ENCODE measurements around the gene C16orf89.
"Not testable (repeated sequence)": the region's sequence is repeated elsewhere in the genome, so short reads cannot be mapped to it uniquely, and the experiment has no call there.

Gene C16orf89, protein sequence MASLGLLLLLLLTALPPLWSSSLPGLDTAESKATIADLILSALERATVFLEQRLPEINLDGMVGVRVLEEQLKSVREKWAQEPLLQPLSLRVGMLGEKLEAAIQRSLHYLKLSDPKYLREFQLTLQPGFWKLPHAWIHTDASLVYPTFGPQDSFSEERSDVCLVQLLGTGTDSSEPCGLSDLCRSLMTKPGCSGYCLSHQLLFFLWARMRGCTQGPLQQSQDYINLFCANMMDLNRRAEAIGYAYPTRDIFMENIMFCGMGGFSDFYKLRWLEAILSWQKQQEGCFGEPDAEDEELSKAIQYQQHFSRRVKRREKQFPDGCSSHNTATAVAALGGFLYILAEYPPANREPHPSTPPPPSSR

DNA sequence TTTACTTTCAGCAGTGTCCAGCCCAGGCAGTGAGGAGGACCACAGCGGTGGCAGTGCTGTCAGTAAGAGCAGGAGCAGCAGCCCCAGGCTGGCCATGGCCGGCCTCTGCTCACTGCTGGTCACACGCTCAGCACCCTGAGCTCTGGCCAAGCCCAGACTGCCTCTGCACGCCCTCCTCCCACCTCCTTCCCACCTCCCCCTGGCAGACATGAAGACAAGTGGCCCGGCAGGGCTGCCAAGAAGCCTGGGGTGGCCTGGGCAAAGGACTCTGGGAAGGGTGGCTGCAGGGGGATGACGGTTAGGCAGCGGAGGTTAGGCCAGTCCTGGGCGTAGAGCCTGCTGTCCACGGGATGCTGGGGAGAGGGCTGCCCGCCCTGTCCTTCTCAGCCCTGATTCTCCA lies at the start of gene C16orf89:
Gene C16orf89 (minus strand): TSS at position 144 of the 400 bp plus-strand sequence. CDS start 48 bp downstream, at position 96.
- no peak for DNase-seq (ENCODE audit: low spot score)

DNA sequence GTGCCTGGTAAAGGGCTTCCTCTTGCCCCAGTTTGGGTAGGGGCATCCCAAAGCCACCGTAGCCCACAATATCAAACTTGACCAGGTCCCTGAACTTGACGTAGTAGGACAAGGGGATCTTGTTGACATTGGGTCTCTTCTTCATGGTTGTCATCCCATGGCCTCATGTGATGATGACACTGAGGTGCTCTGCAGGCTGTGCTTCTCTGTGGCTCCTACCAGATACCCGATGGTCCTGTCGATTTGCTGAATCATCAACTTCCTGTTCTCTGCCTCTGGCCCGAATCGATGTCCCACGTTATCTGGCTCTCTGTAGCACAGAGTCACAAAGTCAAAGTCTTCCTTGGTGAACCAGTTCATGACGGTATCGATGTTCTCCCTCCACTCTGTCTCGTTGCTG lies 45.2 kb upstream of the C16orf89 start:
- not testable (repeated sequence) for DNase-seq (ENCODE audit: low spot score)

DNA sequence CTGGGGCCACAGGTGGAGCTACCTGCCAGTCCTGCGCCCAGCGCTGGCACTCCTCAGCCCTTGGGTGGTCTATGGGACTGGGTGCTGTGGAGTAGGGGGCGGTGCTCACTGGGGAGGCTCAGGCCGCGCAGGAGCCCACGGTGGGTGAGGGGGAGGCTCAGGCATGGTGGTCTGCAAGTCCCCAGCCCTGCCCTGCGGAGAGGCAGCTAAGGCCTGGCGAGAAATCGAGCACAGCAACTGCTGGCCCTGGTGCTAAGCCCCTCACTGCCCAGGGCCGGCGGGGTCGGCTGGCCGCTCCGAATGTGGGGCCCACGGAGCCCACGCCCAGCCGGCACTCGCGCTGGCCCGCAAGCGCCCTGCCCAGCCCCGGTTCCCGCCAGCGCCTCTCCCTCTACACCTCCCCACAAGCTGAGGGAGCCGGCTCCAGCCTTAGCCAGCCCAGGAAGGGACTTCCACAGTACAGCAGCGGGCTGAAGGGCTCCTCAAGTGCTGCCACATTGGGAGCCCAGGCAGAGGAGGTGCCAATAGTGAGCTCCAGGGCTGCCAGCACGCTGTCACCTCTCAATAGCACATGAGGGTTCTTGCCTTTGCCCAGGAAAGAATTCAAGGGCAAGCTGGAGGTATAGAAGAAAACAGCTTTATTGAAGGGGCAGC lies 42.9 kb upstream of the C16orf89 start:
- DNase-seq (ENCODE audit: low spot score) = no peak

DNA sequence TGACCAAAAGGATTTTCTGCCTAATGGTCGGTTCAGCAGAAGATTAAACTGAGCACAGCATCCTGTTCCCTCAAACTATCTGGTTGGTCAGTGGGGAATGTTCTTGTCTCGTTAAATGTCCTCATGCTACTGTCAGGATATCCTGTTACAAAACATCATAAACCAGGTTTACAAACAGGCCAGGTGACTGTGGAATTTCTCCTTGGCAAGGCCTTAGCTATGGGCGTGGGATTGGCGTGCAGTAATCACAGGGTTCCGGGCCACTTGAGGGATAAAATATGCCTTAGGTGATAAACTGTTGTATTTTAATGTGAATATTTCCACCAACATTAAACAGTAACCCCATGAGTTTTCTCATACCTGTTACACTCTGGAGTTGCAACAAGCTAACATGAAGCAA lies 39.3 kb upstream of the C16orf89 start:
- DNase-seq (ENCODE audit: low spot score) = not testable (repeated sequence)

DNA sequence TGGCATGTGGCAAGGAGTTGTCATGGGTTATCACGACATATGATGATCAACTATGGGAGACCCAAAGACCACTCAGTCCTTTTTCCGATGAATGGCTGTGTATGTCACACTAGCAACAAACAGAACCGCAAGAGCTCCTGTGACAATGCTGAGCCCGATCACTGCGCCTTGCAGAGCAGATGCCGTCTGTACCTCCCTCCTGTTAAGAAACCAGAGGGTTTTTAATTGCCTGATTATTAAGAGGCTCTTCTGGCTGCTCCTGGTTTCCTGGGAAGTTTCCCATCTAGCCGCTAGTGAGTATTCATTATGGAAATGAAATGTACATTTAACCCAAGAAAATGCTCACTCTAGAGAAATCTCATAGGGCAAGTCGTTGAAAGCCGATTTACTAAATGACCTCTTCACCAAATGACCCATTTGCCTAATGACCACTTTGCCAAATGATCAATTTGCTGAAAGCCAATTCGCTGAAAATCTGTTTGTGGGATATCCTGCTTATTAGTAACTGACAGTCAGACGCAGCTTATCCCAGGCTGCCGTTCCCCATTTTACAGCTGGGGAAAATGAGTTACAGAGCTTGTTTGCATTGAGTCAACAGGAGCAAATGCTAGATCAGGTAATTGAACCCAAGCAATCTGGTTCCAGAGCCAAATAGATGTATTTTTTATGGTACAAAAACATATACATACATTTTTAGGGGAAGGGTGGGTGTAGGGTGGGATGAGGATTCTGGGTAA lies 37.7 kb upstream of the C16orf89 start:
- DNase-seq (ENCODE audit: low spot score) = not testable (repeated sequence)

DNA sequence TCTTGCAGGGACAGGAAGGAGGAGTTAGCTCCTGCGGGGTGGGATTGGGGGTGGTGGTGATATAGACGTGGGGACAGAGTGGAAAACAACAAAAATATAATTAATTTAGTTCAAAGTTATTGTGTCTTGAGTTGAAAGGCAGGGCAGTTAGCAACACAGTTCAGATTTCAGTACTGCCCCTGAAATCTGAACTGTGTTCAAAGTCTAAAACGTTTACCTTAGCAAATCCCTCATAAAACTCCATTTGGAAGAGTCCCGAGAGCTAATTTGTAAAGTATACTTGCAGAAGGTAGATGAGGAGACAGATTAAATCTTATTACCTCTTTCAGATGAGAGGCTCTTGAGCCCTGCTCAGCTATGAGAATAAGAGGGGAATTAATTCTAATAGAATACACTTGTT lies 33.4 kb upstream of the C16orf89 start:
- DNase-seq (ENCODE audit: low spot score) = not testable (repeated sequence)

DNA sequence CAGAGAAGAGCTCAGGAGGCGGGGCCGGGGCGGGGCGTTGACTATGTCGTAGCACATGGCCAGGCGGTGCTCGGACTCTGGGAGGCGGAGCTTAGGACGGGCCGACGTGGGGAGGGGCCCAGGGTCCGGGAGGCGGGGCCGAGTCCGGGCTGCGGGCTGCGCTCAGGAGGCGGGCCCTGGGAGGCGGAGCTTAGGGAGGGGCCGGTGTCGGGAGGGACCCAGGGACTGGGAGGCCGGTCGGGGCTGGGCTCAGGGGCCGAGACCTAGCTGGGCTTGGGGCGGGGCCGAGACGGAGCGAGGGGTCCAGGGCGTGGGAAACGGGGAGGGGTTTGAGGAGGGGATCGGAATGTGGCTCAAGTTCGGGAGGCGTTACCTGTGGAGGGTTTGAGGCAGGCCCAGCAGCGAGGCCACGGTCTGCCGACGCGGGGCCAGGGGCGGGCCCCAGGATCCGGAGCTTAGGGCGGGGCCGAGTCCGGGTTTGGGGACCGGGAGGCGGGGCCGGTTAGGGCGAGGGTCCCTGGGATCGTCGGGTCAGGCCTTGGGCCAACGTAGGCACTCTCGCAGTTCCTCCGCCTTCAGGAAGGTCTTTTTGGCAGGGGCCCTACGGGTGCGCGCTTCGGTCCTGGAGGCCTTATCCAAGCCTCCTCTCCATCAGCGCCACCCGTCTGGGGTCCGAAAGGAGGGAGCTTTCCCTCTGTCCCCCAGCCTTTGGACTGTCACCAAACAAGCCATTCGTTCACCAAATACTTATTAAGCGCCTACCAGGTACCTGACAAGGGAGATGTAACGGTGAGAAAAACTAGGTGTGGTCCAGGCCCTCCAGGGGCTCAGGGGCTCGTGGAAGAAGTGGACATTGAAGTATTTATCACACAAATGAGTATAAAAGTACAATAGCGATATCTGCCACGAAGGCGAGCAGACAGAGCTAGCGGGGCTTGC lies 32.7 kb upstream of the C16orf89 start:
- DNase-seq (ENCODE audit: low spot score) = peak; percentile 1

DNA sequence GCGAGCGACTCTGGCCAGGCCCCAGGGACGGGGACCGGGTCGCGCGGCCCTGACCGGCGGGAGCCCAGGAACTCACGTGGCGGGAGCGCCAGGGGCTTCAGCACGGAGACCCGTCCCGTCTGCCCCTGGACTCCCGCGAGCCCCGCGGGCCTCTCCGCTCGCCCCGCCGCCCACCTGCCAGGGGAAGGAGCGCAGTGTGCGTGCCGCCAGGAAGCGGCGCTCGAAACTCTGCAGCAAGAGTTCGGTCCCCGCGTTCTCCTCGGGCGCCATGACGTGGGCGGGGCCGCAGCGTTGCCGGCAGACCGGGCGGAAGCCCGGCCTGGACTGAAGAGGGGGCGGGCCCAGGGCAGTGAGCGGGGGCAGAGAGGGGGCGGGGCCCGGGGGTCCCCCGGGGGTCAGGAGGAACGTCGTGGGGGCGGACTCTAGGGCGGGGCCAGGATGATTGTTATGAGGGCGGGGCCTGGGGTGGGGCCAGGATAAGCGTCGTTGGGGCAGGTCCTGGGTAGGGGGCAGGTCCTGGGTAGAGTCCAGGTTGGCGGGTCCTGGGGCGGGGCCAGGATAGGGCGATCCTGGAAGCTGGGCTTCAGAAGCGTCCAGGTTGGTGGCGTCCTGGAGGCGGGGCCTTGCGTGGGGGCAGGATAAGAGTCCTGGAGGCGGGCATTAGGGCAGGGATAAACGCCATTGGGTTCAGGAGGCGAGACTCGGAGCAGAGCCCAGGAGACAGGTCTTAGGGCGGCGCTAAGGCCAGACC lies 31.9 kb upstream of the C16orf89 start, which contains the start of gene EEF2KMT:
Gene EEF2KMT (minus strand): TSS at position 326 of the 751 bp plus-strand sequence. CDS start 56 bp downstream, at position 270.
- peak; percentile 98 for DNase-seq (ENCODE audit: low spot score)

DNA sequence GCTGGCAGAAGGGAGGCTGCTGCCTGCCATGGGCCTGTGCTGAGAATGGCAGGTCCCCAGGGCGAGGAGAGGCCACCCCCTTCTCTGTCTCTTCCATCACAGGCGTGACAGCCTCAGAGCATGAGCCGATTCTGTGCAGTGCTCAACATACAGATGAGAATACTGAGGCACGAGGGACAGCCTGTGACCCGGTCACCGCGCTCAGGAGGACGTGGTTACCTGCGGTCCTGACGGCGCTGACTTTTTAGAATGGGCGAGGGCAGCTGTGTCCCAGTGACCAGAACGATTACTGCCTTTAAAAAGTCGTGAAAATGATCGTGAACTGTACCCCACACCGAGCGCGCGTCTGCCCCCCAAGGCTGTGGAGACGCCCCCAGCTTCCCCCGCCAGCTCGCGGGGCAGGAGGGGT lies 31.3 kb upstream of the C16orf89 start:
- DNase-seq (ENCODE audit: low spot score) = peak; percentile 5

DNA sequence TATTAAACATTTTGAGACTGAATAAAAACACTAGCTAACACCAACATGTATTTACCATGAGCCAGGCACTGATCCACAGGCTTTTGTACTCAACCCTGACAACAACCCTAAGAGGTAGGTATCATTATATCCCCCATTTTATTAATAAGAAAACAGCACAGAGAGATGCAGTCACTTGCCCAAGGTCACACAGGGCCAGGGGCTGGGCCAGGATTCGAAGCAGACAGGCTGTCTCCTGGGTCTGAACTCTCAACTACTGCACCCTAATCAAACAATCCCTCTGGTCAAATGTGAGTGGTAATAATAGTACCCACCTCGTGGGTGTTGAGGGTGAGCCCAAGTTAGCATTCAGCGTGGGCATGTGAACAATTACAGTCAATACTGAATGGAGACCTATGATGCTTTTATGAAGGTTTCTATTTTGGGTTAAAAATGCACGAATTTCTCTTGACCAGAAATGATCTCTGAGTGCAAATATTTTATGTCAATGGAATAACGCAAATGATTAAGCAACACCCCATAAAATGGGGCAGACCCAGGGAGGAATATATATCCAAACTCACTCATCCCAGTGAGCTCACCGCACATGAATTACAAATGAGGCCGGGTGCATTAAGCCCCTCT lies 30.8 kb upstream of the C16orf89 start:
- not testable (repeated sequence) for DNase-seq (ENCODE audit: low spot score)

DNA sequence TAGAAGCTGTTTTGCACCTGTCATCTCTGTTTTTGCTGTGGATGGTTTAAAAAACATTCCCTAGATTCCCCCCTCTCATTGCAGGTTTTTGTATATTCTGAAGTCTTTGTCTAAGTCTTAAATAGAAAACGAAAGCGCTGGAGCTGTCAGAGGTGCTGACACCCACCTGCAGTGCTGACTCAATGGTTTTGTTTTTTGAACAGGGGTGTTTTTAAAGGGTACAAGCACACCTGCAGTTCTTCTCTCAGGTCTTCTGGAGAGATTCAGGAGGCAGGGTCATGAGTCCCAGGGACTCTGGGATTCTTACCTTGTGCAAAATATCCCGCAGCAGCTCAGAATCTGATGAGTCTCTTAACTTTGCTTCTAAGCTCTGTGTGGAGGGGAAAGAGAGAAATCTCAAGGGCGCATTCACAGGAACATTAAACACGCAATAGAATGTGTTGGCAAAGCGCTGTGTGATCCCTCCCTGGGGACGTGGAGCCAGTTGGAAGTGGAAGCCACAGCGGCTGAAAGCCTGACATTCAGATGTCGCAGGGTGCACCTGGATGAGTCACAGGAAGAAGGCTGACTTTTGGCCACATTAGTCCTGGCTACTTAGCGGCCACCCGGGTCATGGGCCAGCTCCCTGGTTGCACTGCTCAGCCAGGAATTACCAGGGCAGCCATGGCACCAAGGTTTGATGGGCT lies 29.5 kb upstream of the C16orf89 start:
- DNase-seq (ENCODE audit: low spot score) = not testable (repeated sequence)

DNA sequence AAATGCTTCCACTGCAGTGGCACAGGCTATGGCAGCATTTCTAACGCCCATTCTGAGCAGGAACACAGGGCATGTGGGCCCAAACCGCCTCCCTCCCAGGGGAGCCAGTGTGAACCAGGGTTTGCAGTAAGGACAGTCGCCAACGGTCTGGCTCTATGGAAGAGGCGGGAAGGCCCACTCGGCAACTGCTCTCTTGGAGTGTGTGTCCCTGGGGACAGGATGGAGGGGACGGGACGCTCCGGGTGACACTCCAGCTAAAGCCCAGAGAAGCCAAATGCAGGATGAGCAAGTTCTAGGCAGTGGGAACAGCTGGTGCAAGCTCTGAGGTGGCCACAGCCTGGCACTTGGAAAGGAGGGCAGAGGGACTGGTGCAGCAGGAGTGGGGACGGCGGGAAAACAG lies 28.0 kb upstream of the C16orf89 start:
- DNase-seq (ENCODE audit: low spot score) = not testable (repeated sequence)

DNA sequence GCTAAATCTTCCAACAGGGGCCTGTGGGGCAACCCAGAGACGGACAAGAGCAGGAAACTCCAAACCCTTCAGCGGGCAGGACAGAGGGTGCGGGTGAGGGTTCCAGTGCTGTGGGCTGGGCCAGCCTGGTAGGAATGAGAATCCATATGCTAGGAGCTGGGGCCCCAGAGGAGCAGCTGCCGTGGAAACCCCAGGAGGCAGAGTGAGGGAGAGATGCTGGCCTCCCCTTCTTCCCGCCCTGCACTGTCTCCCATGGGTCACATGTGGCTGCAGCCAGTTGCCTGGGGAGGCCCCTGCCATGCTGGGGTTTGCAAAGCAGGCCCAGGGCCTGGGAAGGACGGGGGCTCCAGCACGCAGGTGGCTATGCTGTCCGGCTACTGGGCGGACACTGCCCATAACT lies 27.3 kb upstream of the C16orf89 start:
- not testable (repeated sequence) for DNase-seq (ENCODE audit: low spot score)

DNA sequence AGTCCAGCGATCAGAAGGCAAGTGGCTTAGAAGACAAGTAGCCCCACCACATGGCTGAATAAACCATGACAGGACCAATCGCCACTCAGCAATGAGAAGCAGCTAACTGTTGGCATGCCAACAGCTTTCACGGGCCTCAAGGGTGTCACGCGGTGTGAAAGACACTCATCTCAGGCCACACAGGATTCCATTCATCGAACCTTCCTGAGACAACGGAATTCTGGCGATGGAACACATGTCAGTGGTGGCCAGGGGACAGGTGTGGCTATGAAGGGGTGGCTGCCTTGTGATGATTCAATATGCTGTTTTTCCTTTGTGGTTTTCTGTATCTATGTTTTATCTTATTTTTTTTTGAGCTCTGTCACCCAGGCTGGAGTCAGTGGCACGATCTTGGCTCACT lies 24.8 kb upstream of the C16orf89 start:
- not testable (repeated sequence) for DNase-seq (ENCODE audit: low spot score)

DNA sequence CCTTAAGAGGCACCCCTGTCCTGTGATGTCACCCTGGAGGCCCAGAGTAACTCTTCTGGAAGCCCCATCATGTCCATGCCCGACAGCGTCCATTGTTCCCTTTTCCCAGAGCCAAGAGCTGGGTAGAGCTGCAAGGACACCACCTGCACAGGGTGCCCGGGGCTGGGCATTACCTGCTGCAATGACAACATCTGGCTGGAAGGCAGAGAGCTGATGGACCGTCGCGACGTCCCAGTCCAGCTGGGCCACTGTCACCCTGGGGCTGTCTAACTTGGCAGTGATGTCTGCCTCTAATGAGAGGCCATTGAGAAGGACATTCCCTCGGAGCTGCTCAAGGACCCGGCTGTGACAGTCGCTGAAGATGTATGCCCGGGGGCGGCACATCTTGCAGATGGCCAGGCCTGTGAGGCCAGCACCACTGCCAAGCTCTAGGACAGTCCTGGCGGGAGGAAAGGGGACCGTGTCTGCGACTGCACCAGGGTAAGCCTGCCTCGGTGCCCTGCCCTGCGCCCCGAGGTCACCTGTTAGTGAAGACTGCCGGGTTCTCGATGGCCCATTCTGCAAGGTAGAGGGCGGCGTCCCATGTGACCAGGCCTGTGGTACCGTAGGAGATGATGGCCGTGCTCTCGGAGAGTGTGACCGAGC lies 24.3 kb upstream of the C16orf89 start:
- not testable (repeated sequence) for DNase-seq (ENCODE audit: low spot score)

DNA sequence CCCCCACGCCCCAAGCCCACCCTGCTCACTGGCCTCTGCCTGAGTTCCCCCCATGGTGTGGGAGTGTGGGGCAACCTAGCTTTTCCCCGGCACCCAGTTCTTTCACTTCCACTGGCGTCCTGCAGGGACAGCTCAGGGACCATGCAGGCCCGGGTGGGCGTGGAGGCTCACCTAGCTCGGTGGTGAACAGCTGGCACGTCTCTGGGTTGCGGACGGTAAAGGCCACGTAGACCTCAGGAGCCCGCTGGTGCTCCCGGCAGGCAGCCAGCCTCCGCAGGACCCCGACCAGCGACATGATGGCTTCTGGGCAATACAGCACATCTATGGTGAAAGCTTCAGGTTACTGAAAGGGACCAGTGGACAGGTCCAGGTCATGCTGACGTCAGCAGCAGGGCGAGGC lies 23.2 kb upstream of the C16orf89 start:
- not testable (repeated sequence) for DNase-seq (ENCODE audit: low spot score)

DNA sequence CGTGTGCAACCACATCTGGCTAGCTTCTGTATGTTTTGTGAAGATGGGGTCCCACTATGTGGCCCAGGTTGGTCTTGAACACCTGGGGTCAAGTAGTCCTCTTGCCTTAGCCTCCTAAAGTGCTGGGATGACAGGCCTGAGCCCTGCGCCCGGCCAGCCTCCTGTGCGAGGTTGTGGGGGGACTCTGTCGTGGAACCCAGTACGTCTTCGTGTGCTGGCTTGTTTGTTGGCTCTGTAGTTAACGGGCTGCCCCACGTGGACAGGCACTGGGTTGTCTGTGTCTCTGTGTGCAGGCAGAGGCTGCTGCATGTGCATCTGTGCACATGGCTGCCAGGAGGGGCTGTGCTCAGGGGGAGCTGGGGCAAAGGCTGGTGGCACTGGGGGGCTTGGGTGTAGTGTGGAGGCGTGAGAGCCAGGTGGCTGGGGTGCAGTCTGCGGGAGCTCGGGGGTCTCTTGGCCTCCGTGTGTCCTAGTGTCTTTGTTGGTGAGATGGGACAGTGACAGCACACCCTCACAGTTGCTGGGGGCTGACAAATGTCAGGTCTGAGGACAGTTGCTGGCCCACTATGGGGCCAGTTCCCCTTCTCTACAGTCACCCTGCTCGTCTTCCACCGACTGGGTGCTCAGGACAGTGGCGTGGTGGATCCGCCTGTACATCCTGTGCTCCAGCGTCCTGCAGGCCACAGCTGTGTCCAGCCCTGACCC lies 22.5 kb upstream of the C16orf89 start:
- DNase-seq (ENCODE audit: low spot score) = not testable (repeated sequence)

DNA sequence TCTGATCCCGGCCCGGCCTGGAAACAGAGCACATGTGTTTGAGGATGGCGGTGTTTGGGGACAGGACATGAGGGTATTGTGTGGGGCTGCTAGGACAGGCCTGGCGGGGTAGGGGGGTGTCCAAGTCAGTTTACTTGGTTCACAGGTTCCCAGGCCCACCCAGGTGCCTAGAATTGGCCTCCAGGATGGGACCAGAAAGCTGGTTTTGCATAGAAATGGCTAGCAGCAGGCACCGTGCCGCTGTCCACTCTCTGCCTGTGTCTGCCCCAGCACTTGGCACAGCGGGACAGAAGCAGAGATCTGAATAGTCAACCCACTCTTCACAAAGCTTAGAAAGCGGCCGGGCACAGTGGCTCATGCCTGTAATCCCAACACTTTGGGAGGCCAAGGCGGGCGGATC lies 20.0 kb upstream of the C16orf89 start:
- DNase-seq (ENCODE audit: low spot score) = not testable (repeated sequence)
